HG03457 (cell line): Measurements from ENCODE around the gene CRNN.

Source experiments
- ATAC-seq: cut with Tn5 transposase; IDR thresholded peaks from one replicate; pipeline ENCODE4 v1.9.1; 2021; ENCODE audit warnings: moderate number of reproducible peaks; ENCODE audit not compliant: unreplicated experiment

Gene CRNN

GRCh38 chr1:152426731-152427130 is 12.7 kb upstream of the CRNN start:
- ATAC-seq: no peak

- ATAC-seq: no peak
Measured at GRCh38 chr1:152419917-152420316, 5.9 kb upstream of the CRNN start.

- no peak for ATAC-seq
Measured at GRCh38 chr1:152415454-152416227, 1.6 kb upstream of the CRNN start.

- no peak for ATAC-seq
Measured at GRCh38 chr1:152412756-152413155, 1.3 kb downstream of the CRNN start.

GRCh38 chr1:152411134-152411533 is 2.9 kb downstream of the CRNN start:
- no peak for ATAC-seq

GRCh38 chr1:152410599-152410998 is 3.5 kb downstream of the CRNN start:
- no peak for ATAC-seq

- ATAC-seq: no peak
Measured at GRCh38 chr1:152410028-152410427, 4.0 kb downstream of the CRNN start.

GRCh38 chr1:152408664-152409063 is 5.4 kb downstream of the CRNN start:
- ATAC-seq: no peak

- ATAC-seq: no peak
Measured at GRCh38 chr1:152398812-152399698, 15.0 kb downstream of the CRNN start.

- no peak for ATAC-seq
Measured at GRCh38 chr1:152397474-152397873, 16.6 kb downstream of the CRNN start.

- ATAC-seq: no peak
Measured at GRCh38 chr1:152394151-152394550, 19.9 kb downstream of the CRNN start.

- ATAC-seq: no peak
Measured at GRCh38 chr1:152392909-152393308, 21.2 kb downstream of the CRNN start.

- no peak for ATAC-seq
Measured at GRCh38 chr1:152388889-152389288, 25.2 kb downstream of the CRNN start.

- ATAC-seq: no peak
Measured at GRCh38 chr1:152386940-152387339, 27.1 kb downstream of the CRNN start.

GRCh38 chr1:152380932-152381331 is 33.1 kb downstream of the CRNN start:
- no peak for ATAC-seq

GRCh38 chr1:152374451-152374850 is 39.6 kb downstream of the CRNN start:
- no peak for ATAC-seq

GRCh38 chr1:152372672-152373071 is 41.4 kb downstream of the CRNN start:
- no peak for ATAC-seq

GRCh38 chr1:152367436-152367835 is 46.6 kb downstream of the CRNN start:
- ATAC-seq: no peak

GRCh38 chr1:152359906-152360305 is 54.2 kb downstream of the CRNN start, which contains the start of gene FLG2:
FLG2 (minus strand) TSS chr1:152360006; CDS start chr1:152358884, 1,122 bp downstream.
- no peak for ATAC-seq
